Mesenchymal stem cell (in vitro differentiated cells and primary cell): Measurements from ENCODE around the gene C1QL1.

ENCODE experiments used
- DNase-seq: peaks from one replicate; pipeline ENCODE4 v3.0.0-alpha.2; 2013
- H2AFZ ChIP-seq: one replicate; pipeline ENCODE4 v1.6.1; 2013; ENCODE audit warnings: low read depth, mild to moderate bottlenecking, control low read depth, inconsistent platforms, low read length, moderate library complexity
- H2AK5ac ChIP-seq: 2 replicates; pipeline ENCODE4 v1.6.1; 2013; ENCODE audit warnings: low read length, moderate library complexity, mild to moderate bottlenecking, inconsistent platforms; ENCODE audit not compliant: severe bottlenecking
- H2BK120ac ChIP-seq: one replicate; pipeline ENCODE4 v1.6.1; 2013; ENCODE audit warnings: low read depth, mild to moderate bottlenecking, inconsistent platforms, low read length, moderate library complexity
- H2BK12ac ChIP-seq, 2 experiments: one replicate each; pipeline ENCODE4 v1.6.1; 2013; ENCODE audit warnings: inconsistent platforms in 2 of 2, low read length in 2 of 2, mild to moderate bottlenecking in 2 of 2, moderate library complexity in 2 of 2, control low read depth in 1 of 2
- H2BK15ac ChIP-seq: one replicate; pipeline ENCODE4 v1.6.1; 2013; ENCODE audit warnings: mild to moderate bottlenecking, low read depth, inconsistent platforms; ENCODE audit not compliant: poor library complexity, severe bottlenecking
- H2BK5ac ChIP-seq: 2 replicates; pipeline ENCODE4 v1.6.1; 2013; ENCODE audit warnings: low read depth, mild to moderate bottlenecking, low read length, control low read depth, inconsistent platforms; ENCODE audit not compliant: poor library complexity, severe bottlenecking
- H3K14ac ChIP-seq, 2 experiments: one replicate each; pipeline ENCODE4 v1.6.1; 2013; ENCODE audit warnings: inconsistent platforms in 2 of 2, low read length in 2 of 2, control low read depth in 1 of 2, mild to moderate bottlenecking in 1 of 2, moderate library complexity in 1 of 2
- H3K18ac ChIP-seq, 2 experiments: one replicate each; pipeline ENCODE4 v1.6.1; 2013; ENCODE audit warnings: inconsistent platforms in 2 of 2, low read length in 2 of 2, control low read depth in 1 of 2, low read depth in 1 of 2, mild to moderate bottlenecking in 1 of 2
- H3K23ac ChIP-seq, 2 experiments: one replicate each; pipeline ENCODE4 v1.6.1; 2013; ENCODE audit warnings: inconsistent platforms in 2 of 2, low read length in 2 of 2, mild to moderate bottlenecking in 2 of 2, moderate library complexity in 2 of 2, control low read depth in 1 of 2
- H3K27ac ChIP-seq: 2 replicates; pipeline ENCODE4 v1.5.1; 2013; ENCODE audit warnings: mild to moderate bottlenecking, moderate library complexity, low read length, control low read depth, inconsistent platforms; ENCODE audit not compliant: poor library complexity, severe bottlenecking
- H3K27me3 ChIP-seq, 2 experiments: 2 replicates each; pipeline versions ENCODE4 v1.6.1 to v1.7.0; 2013; ENCODE audit warnings: low read length in 2 of 2, mild to moderate bottlenecking in 2 of 2, moderate library complexity in 2 of 2, control low read depth in 1 of 2, inconsistent platforms in 1 of 2; ENCODE audit not compliant: control insufficient read depth in 1 of 2, insufficient read depth in 1 of 2
- H3K36me3 ChIP-seq, 2 experiments: 2 replicates each; pipeline versions ENCODE4 v1.6.1 to v1.7.0; 2013; ENCODE audit warnings: low read length in 2 of 2, control low read depth in 1 of 2, inconsistent platforms in 1 of 2, low read depth in 1 of 2, mild to moderate bottlenecking in 1 of 2; ENCODE audit not compliant: insufficient read depth in 2 of 2, control insufficient read depth in 1 of 2
- H3K4ac ChIP-seq, 2 experiments: one replicate each; pipeline ENCODE4 v1.6.1; 2013; ENCODE audit warnings: inconsistent platforms in 2 of 2, low read length in 2 of 2, mild to moderate bottlenecking in 2 of 2, moderate library complexity in 2 of 2, control low read depth in 1 of 2, low read depth in 1 of 2
- H3K4me1 ChIP-seq: 2 replicates; pipeline ENCODE4 v1.6.1; 2013; ENCODE audit warnings: low read depth, low read length, control low read depth; ENCODE audit not compliant: control insufficient read depth, insufficient read depth
- H3K4me2 ChIP-seq: 2 replicates; pipeline ENCODE4 v1.6.1; 2013; ENCODE audit warnings: low read length, mild to moderate bottlenecking, inconsistent platforms; ENCODE audit not compliant: poor library complexity, severe bottlenecking
- H3K4me3 ChIP-seq, 2 experiments: 2 replicates each; pipeline versions ENCODE4 v1.5.1 to v1.7.0; 2013; ENCODE audit warnings: low read length in 2 of 2, mild to moderate bottlenecking in 2 of 2, control low read depth in 1 of 2, low read depth in 1 of 2; ENCODE audit not compliant: insufficient read depth in 1 of 2
- H3K79me1 ChIP-seq: replicated peaks from 2 replicates; pipeline ENCODE4 v1.6.1; 2013; ENCODE audit warnings: mild to moderate bottlenecking, control low read depth, low read length, inconsistent platforms; ENCODE audit not compliant: poor library complexity, severe bottlenecking
- H3K9ac ChIP-seq: 2 replicates; pipeline ENCODE4 v1.7.0; 2013; ENCODE audit warnings: mild to moderate bottlenecking, low read length, moderate library complexity
- H3K9me3 ChIP-seq: 2 replicates; pipeline ENCODE4 v1.7.0; 2013; ENCODE audit warnings: mild to moderate bottlenecking, low read length; ENCODE audit not compliant: control insufficient read depth
- H4K8ac ChIP-seq: one replicate; pipeline ENCODE4 v1.6.1; 2013; ENCODE audit warnings: inconsistent platforms, mild to moderate bottlenecking, low read length, moderate library complexity
- H4K91ac ChIP-seq: one replicate; pipeline ENCODE4 v1.6.1; 2013; ENCODE audit warnings: mild to moderate bottlenecking, low read length, inconsistent platforms
- WGBS: methylation state at CpG from one replicate; pipeline ENCODE4 v1.1.7; 2013; ENCODE audit warnings: mixed read lengths; 5-methylcytosine and 5-hydroxymethylcytosine counted together

C1QL1 gene

GRCh38 chr17:44959821-44960531, 8.1 kb downstream of the C1QL1 start:
- Histone ChIP-seq H3K14ac (peak overlapping the region in 1 of 2 experiments; percentile 30), H3K27ac (no peak overlapping the region), H2AFZ (no peak overlapping the region), H3K4me3 (no peak overlapping the region), H2BK15ac (peak overlapping the region; percentile 18), H3K4ac (no peak overlapping the region), H4K91ac (peak overlapping the region; percentile 70), H2AK5ac (no peak overlapping the region), H3K36me3 (peaks cover 0 to 3% of the 10 kb centered on the region in 2 experiments), H3K23ac (no peak overlapping the region), H3K79me1 (no peaks in the 10 kb centered on the region), H3K4me1 (peaks cover 9% of the 10 kb centered on the region), H3K27me3 (peaks cover 21 to 53% of the 10 kb centered on the region in 2 experiments), H3K18ac (no peak overlapping the region), H2BK12ac (peak overlapping the region in 1 of 2 experiments; percentile 19), H2BK120ac (peak overlapping the region; percentile 59), H2BK5ac (no peak overlapping the region), H3K9ac (no peak overlapping the region), H3K4me2 (no peak overlapping the region), H4K8ac (peak overlapping the region; percentile 82), H3K9me3 (no peaks in the 10 kb centered on the region)
- WGBS, result 17% methylated on average over 39 of the region's 56 CpGs
- no peak for DNase-seq

- no peak overlapping the region for H3K27ac ChIP-seq
- no peak overlapping the region for H4K91ac ChIP-seq
- H2AK5ac ChIP-seq, result no peak overlapping the region
- H3K9ac ChIP-seq, result no peak overlapping the region
- no peak overlapping the region for H3K4me3 ChIP-seq
- H3K36me3 ChIP-seq, result peaks cover 0 to 3% of the 10 kb centered on the region in 2 experiments
- H2AFZ ChIP-seq, result no peak overlapping the region
- H3K23ac ChIP-seq, result no peak overlapping the region
- DNase-seq, result no peak
- no peaks in the 10 kb centered on the region for H3K79me1 ChIP-seq
- no peak overlapping the region for H4K8ac ChIP-seq
- no peak overlapping the region for H2BK120ac ChIP-seq
- no peak overlapping the region for H3K18ac ChIP-seq
- H3K4me2 ChIP-seq, result no peak overlapping the region
- 91% methylated on average over 6 of the region's 8 CpGs for WGBS
- H2BK15ac ChIP-seq, result no peak overlapping the region
- no peak overlapping the region for H2BK12ac ChIP-seq
- no peaks in the 10 kb centered on the region for H3K9me3 ChIP-seq
- H3K4me1 ChIP-seq, result peaks cover 9% of the 10 kb centered on the region
- no peak overlapping the region for H2BK5ac ChIP-seq
- no peak overlapping the region for H3K14ac ChIP-seq
- H3K27me3 ChIP-seq, result peaks cover 14 to 46% of the 10 kb centered on the region in 2 experiments
- H3K4ac ChIP-seq, result no peak overlapping the region
These were observed 10.8 kb downstream of the C1QL1 start for GRCh38 chr17:44956998-44957981.

GRCh38 chr17:44955674-44956425, 12.3 kb downstream of the C1QL1 start:
- Histone ChIP-seq H3K9ac (no peak overlapping the region), H3K36me3 (peaks cover 0 to 3% of the 10 kb centered on the region in 2 experiments), H4K8ac (no peak overlapping the region), H3K4me3 (no peak overlapping the region), H3K23ac (no peak overlapping the region), H3K4me2 (no peak overlapping the region), H3K18ac (no peak overlapping the region), H2BK5ac (no peak overlapping the region), H3K14ac (no peak overlapping the region), H2BK12ac (no peak overlapping the region), H4K91ac (no peak overlapping the region), H3K27ac (no peak overlapping the region), H3K4ac (no peak overlapping the region), H3K27me3 (peaks cover 14 to 43% of the 10 kb centered on the region in 2 experiments), H3K9me3 (no peaks in the 10 kb centered on the region), H3K4me1 (peaks cover 9% of the 10 kb centered on the region), H3K79me1 (no peaks in the 10 kb centered on the region), H2AFZ (no peak overlapping the region), H2BK120ac (no peak overlapping the region), H2AK5ac (no peak overlapping the region), H2BK15ac (no peak overlapping the region)
- WGBS, result 86% methylated on average over 8 of the region's 8 CpGs
- no peak for DNase-seq
